HUDEP-2 (cell line): ENCODE measurements around the gene PLCL2.
"Not testable (repeated sequence)": the region's sequence is repeated elsewhere in the genome, so short reads cannot be mapped to it uniquely, and the experiment has no call there.

Source experiments
- DNase-seq, 76 experiments: peaks; one replicate each; lab custom pipeline; 2025; ENCODE audit not compliant: unreplicated experiment in 76 of 76; lab: John Stamatoyannopoulos, UW

Gene PLCL2

GRCh38 chr3:17094551-17094950, 209.8 kb downstream of the PLCL2 start:
- no peak for DNase-seq

DNA sequence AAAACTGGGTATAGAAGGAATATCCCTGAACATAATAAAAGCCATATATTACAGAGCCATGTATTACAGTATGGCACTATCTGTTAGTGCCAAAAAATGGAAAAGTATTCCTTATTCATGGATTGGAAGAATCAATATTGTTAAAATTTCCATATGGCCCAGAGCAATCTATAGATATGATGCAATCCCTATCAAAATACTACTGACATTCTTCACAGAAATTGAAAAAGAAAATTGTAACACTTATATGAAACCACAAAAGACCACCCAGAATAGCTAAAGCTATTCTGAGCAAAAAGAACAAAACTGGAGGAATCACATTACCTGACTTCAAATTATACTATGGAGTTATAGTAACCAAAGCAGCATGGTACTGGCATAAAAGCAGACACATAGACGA, 218.8 kb downstream of the PLCL2 start:
- DNase-seq, result no peak

DNA sequence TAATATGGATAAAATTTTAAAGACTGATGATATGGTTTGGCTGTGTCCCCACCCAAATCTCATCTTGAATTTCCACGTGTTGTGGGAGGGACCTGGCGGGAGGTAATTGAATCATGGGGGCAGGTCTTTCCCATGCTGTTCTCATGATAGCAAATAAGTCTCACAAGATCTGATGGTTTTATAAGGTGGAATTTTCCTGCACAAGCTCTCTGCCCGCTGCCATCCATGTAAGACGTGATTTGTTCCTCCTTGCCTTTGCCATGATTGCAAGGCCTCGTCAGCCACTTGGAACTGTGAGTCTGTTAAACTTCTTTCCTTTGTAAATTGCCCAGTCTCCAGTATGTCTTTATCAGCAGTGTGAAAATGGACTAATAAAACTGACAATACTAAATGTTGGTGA, 222.0 kb downstream of the PLCL2 start:
- not testable (repeated sequence) for DNase-seq

GRCh38 chr3:17110660-17111396, 226.1 kb downstream of the PLCL2 start:
- DNase-seq, result no peak

DNA sequence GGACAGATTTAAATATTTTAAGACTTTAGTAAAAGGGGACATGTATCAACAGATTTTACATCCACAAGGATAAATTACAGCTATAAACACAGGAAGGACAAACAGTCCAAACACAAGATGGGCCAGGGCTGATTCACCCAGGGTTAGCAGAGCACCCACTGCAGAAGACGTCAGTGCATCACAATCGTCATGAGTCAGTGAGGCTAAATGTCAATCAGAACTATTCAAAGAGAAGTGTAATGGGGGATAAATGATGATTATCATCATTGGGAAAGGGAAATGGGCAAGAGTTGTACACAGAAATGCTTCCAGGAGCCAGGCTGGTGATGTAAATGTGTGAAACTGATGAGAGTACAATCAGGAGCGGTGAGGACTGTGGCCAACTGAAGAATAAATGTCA, 226.8 kb downstream of the PLCL2 start:
- DNase-seq, result no peak

GRCh38 chr3:17115186-17115585, 230.4 kb downstream of the PLCL2 start:
- DNase-seq, result no peak

DNA sequence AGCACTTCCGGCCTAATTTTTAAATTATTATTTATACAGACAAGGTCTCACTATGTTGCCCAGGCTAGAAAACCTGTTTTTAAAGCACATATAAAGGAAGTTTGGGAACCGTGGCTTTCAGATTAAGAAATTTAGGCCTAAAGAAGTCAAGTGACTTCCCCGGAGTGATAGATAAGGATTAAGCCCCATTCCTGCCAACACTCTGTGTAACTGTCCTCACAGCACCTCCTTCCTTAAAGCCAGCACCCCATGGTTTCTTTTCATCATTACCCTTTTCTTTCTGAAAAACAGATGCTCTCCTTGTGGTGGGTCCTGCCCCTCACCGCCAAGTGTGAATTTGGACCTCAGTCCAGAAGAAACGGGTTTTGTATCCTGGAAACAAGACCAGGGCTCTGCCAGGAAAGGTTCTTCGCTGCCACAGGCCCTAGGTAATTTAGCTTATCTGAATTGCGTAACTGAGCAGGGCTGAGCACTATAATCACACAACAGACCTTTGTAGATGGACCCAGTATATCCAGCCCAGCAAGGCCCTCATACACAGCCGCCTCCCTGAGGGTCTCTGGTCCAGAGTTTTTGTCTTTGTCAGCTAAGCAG, 231.3 kb downstream of the PLCL2 start:
- DNase-seq, result peak in 1 of 76 experiments; percentile 5

GRCh38 chr3:17118771-17119170, 234.0 kb downstream of the PLCL2 start:
- no peak for DNase-seq

GRCh38 chr3:17119201-17120072, 234.7 kb downstream of the PLCL2 start:
- DNase-seq, result no peak

DNA sequence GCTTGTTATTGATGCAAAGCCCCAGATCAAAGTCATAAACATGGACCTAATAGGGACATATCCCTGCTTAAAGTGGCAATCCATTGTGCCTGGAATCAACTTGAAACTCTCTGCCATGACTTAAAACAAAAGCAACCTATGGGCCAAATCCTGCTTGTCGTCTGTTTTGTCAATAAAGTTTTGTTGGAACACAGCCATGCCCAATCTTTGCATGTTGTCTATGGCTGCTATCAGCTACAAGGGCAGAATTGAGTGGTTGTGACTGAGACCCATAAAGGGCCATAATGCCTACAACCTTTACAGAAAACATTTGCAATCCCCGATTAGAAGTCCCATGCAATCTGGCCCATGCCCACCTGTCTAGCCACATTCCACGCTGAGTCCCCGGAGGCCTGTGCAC, 235.4 kb downstream of the PLCL2 start:
- no peak for DNase-seq

DNA sequence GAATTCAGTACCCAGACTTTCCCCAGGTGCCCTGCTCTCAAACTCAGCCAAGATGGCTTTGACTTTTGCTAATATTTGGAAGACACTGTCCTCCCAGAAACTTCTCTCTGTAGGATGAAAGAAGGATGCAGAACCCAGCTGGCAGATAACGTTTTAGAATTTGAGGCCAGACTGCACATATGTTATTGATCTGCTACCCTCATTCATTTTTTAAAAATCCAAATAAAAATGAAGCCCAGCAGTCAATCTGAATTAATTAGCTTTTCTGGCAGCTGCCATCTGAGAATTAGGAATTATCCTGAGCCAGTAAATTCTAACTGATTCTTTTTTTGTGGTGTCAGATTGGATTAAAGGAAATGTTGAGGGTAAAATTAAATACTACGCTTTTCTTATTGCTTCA, 236.6 kb downstream of the PLCL2 start:
- no peak for DNase-seq

GRCh38 chr3:17122758-17123157, 238.0 kb downstream of the PLCL2 start:
- no peak for DNase-seq

DNA sequence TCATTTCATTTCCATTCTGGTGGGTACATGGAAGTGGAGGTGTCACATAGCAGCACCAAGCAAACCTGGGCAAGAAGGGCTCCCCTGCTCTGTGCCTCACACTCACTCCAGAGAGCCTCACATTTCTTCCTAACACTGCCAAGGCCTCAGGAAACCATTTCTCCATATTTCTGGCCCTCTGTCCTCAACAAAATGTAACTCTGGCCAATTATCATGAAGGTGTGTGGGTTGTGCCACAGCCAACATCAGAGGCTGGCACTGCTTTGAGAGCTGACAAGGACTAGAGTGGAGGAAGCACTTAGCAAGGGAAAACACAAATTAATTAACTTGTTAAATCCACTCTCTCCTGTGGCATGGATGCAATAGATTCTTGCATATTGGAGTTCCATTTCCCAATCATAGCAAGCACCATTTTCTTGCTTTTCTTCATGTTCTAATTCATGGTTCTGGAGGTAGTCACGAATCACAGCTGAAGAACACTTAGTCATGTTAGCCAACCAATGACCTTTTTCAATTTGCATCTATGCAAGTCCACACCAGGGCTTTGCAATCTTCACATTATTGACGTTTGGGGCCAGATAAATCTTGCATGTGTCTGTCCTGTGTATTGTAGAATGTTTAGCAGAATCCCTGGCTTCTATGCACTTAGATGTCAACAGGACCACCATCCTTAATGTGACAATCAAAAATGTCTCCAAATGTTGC, 241.1 kb downstream of the PLCL2 start:
- DNase-seq, result no peak

GRCh38 chr3:17128671-17129070, 243.9 kb downstream of the PLCL2 start:
- DNase-seq, result not testable (repeated sequence)

- no peak for DNase-seq
Observed at GRCh38 chr3:17129556-17129955, 244.8 kb downstream of the PLCL2 start.

DNA sequence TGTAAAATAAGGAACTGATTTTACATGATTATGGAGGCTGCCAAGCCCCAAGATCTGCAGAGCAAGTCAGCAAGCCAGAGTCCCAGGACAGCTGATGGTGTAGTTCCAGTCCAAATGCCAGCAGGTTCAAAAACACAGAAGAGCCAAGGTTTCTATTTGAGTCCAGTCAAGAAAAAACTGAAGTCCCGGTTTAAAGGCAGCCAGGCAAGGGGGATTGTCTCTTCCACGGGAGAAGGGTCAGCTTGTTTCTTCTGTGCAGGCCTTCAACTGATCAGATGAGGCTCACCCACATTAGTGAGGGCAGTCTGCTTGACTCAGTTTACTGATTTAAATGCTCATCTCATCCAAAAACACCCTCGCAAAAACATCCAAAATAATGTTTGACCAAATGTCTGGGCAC, 246.2 kb downstream of the PLCL2 start:
- DNase-seq, result no peak

GRCh38 chr3:17132286-17133115, 247.7 kb downstream of the PLCL2 start:
- no peak for DNase-seq

DNA sequence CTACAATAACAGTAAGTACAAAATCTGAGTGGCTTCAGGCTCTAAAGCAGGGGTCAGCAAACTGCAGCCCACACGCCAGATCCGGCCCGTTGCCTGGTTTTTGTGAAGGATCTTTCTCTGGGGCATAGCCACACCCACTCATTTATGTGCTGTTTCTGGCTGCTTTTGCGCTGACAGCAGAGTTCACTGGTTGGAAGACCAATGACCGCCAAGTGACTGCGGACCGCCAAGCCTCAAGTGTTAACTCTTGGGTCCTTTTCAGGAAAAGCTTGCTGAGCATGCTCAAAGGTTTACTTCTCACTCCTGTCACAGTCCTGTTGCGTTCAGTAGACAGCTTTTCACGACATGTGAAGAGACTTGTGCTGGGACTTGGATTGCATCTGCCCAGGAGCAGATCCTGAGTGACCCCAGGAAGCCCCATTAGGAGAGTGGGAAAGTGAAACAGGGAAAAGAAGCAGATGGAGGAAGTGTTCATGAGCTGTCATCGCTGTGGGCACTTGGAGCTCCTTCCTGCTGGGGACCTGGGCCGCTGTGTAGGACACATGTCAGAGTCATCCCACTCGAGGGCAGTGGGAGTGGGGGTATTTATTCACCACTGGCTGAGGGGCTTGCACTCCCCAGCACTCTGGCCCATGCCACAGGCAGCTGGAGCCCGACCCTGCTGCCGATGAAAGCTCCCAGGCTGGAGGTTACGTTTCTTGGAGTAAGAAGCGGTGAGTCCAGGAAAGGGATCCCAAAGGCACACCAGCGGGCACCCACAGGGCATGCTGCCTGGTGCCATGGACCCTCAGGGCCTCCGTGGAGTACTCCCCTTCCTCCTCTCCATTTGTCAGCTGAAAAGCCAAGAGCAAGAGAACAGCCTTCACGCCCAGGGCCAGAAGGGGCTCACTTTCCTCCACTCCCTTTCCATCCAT, 249.1 kb downstream of the PLCL2 start:
- DNase-seq, result no peak

GRCh38 chr3:17135696-17136095, 250.9 kb downstream of the PLCL2 start:
- no peak for DNase-seq
